Neural cell (in vitro differentiated cells): ENCODE data around the gene STK38L. TPM values are rescaled to one million over a fixed set of nuclear protein-coding genes. Genes with fewer than 3 reads are reported as not detected.

Experiments
- H2AFZ ChIP-seq: fragments of 200-600, 300-800 bp; sonication (generic), shearing (Covaris generic); 2 replicates; pipeline ENCODE4 v1.6.0; 2014; ENCODE audit warnings: low read depth, mild to moderate bottlenecking, antibody characterized with exemption, low read length, moderate library complexity
- H3F3A ChIP-seq: fragments of 200-600 bp; shearing (Covaris generic); 2 replicates; pipeline ENCODE4 v1.6.1; 2016; ENCODE audit warnings: mild to moderate bottlenecking, moderate library complexity, mixed read lengths, antibody characterized with exemption, low read length; ENCODE audit not compliant: insufficient read depth, poor library complexity, severe bottlenecking
- H3K27ac ChIP-seq: fragments of 200-600, 300-800 bp; sonication (generic), shearing (Covaris generic); 2 replicates; pipeline ENCODE4 v1.5.1; 2014; ENCODE audit warnings: mild to moderate bottlenecking, low read length, moderate library complexity
- H3K27me3 ChIP-seq: fragments of 300-800, 200-600 bp; sonication (generic), shearing (Covaris generic); 2 replicates; pipeline ENCODE4 v1.6.0; 2014; ENCODE audit warnings: mild to moderate bottlenecking, low read depth, low read length, moderate library complexity; ENCODE audit not compliant: insufficient read depth
- H3K36me3 ChIP-seq: fragments of 300-800, 200-600 bp; sonication (generic), shearing (Covaris generic); 2 replicates; pipeline ENCODE4 v1.5.1; 2014; ENCODE audit warnings: mild to moderate bottlenecking, antibody characterized with exemption, low read length, moderate library complexity; ENCODE audit not compliant: insufficient read depth
- H3K4me2 ChIP-seq: fragments of 300-800, 200-600 bp; sonication (generic), shearing (Covaris generic); 2 replicates; pipeline ENCODE4 v1.6.0; 2014; ENCODE audit warnings: mild to moderate bottlenecking, low read length
- H3K4me3 ChIP-seq: fragments of 300-800, 200-600 bp; sonication (generic), shearing (Covaris generic); 2 replicates; pipeline ENCODE4 v1.5.1; 2014; ENCODE audit warnings: mild to moderate bottlenecking, low read length, moderate library complexity
- H3K79me2 ChIP-seq: fragments of 200-600 bp; shearing (Covaris generic); replicated peaks from 2 replicates; pipeline ENCODE4 v1.6.0; 2014; ENCODE audit warnings: mild to moderate bottlenecking, low read length, moderate library complexity; ENCODE audit not compliant: insufficient read depth
- H3K9ac ChIP-seq: fragments of 300-800, 200-600 bp; sonication (generic), shearing (Covaris generic); 2 replicates; pipeline ENCODE4 v1.6.1; 2016; ENCODE audit warnings: mild to moderate bottlenecking, low read length, mixed read lengths
- H3K9me2 ChIP-seq: fragments of 200-600 bp; shearing (Covaris generic); 2 replicates; pipeline ENCODE4 v1.6.1; 2016; ENCODE audit warnings: mild to moderate bottlenecking, low read length, mixed read lengths; ENCODE audit not compliant: insufficient read depth
- H3K9me3 ChIP-seq: fragments of 200-600, 300-800 bp; sonication (generic), shearing (Covaris generic); 2 replicates; pipeline ENCODE4 v1.6.1; 2016; ENCODE audit warnings: mild to moderate bottlenecking, mixed run types, low read length, moderate library complexity, mixed read lengths
- H4K20me1 ChIP-seq: fragments of 200-600 bp; shearing (Covaris generic); 2 replicates; pipeline ENCODE4 v1.6.1; 2016; ENCODE audit warnings: mild to moderate bottlenecking, mixed run types; ENCODE audit not compliant: insufficient read depth
- EP300 ChIP-seq: fragments of 450-650 bp; conservative IDR thresholded peaks from 2 replicates; pipeline ENCODE4 v1.6.1; 2014; ENCODE audit warnings: antibody characterized with exemption, mild to moderate bottlenecking, moderate library complexity; ENCODE audit not compliant: poor library complexity, severe bottlenecking
- EZH2 ChIP-seq: fragments of 200-600, 300-800 bp; shearing (Covaris generic), sonication (generic); IDR thresholded peaks from 2 replicates; pipeline ENCODE4 v1.6.1; 2014; ENCODE audit warnings: antibody characterized with exemption, low read length, borderline replicate concordance, mild to moderate bottlenecking; ENCODE audit not compliant: insufficient read depth, poor library complexity, severe bottlenecking
- MXI1 ChIP-seq: fragments of 450-650 bp; conservative IDR thresholded peaks from 2 replicates; pipeline ENCODE4 v1.6.1; 2014; ENCODE audit warnings: antibody characterized with exemption, mild to moderate bottlenecking; ENCODE audit not compliant: poor library complexity, severe bottlenecking
- POLR2AphosphoS5 ChIP-seq: IDR thresholded peaks from 2 replicates; pipeline ENCODE4 v1.6.1; 2012
- RAD21 ChIP-seq: fragments of 450-650 bp; conservative IDR thresholded peaks from 2 replicates; pipeline ENCODE4 v1.6.1; 2014; ENCODE audit warnings: antibody characterized with exemption, mild to moderate bottlenecking, moderate library complexity
- SMC3 ChIP-seq: fragments of 450-650 bp; conservative IDR thresholded peaks from 2 replicates; pipeline ENCODE4 v1.6.1; 2014; ENCODE audit warnings: antibody characterized with exemption, mild to moderate bottlenecking, moderate library complexity; ENCODE audit not compliant: poor library complexity
- TAF1 ChIP-seq: IDR thresholded peaks from 2 replicates; pipeline ENCODE4 v1.6.1; 2012; ENCODE audit warnings: low read depth
- polyA plus RNA-seq: library from polyadenylated mRNA; depleted of rRNA; stranded (reverse); fragments of >200 nt; gene quantifications from 2 replicates; pipeline ENCODE4 v1.2.3, GENCODE V29; 2014
- TF ChIP-seq, protein P1 (sequence below): fragments of 450-650 bp; IDR thresholded peaks from 2 replicates; pipeline ENCODE4 v1.5.1; 2014; ENCODE audit warnings: antibody characterized with exemption, mild to moderate bottlenecking, moderate library complexity; ENCODE audit not compliant: poor library complexity, severe bottlenecking
- TF ChIP-seq, protein P2 (sequence below): IDR thresholded peaks from 2 replicates; pipeline ENCODE4 v1.6.1; 2012; ENCODE audit warnings: borderline replicate concordance

The STK38L gene
- polyA plus RNA-seq, 1 donor from 2014 or later = 31.5 TPM

DNA sequence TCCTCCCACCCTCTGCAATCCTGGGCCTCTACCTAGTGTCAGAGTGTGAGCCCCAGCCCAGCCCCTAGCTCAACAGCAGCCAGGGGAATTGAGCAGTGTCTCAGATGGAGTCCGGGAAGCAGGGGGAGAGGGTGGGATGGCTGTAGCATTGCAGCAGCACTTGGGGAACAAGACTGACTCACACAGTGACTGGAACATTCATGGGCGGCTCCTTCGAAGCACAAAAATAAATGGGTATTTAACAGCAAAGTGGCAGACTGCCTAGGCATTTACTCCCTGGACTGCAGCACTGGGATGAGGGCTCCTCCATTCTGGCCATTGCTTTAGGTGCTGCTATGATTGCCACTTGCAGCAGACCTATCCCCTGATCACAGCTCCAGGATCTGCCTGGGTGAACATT, 46.0 kb upstream of the STK38L start:
- H3K27ac ChIP-seq = no peak overlapping the region
- no peaks in the 10 kb centered on the region for H3K9me3 ChIP-seq
- H3K9ac ChIP-seq = no peak overlapping the region
- H3K4me2 ChIP-seq = no peak overlapping the region
- TF ChIP-seq, protein P1, sequence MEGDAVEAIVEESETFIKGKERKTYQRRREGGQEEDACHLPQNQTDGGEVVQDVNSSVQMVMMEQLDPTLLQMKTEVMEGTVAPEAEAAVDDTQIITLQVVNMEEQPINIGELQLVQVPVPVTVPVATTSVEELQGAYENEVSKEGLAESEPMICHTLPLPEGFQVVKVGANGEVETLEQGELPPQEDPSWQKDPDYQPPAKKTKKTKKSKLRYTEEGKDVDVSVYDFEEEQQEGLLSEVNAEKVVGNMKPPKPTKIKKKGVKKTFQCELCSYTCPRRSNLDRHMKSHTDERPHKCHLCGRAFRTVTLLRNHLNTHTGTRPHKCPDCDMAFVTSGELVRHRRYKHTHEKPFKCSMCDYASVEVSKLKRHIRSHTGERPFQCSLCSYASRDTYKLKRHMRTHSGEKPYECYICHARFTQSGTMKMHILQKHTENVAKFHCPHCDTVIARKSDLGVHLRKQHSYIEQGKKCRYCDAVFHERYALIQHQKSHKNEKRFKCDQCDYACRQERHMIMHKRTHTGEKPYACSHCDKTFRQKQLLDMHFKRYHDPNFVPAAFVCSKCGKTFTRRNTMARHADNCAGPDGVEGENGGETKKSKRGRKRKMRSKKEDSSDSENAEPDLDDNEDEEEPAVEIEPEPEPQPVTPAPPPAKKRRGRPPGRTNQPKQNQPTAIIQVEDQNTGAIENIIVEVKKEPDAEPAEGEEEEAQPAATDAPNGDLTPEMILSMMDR = no peak
- TF ChIP-seq POLR2AphosphoS5 (no peak), MXI1 (no peak), EZH2 (no peak), RAD21 (no peak), TAF1 (no peak), EP300 (no peak), SMC3 (no peak)
- TF ChIP-seq, protein P2, sequence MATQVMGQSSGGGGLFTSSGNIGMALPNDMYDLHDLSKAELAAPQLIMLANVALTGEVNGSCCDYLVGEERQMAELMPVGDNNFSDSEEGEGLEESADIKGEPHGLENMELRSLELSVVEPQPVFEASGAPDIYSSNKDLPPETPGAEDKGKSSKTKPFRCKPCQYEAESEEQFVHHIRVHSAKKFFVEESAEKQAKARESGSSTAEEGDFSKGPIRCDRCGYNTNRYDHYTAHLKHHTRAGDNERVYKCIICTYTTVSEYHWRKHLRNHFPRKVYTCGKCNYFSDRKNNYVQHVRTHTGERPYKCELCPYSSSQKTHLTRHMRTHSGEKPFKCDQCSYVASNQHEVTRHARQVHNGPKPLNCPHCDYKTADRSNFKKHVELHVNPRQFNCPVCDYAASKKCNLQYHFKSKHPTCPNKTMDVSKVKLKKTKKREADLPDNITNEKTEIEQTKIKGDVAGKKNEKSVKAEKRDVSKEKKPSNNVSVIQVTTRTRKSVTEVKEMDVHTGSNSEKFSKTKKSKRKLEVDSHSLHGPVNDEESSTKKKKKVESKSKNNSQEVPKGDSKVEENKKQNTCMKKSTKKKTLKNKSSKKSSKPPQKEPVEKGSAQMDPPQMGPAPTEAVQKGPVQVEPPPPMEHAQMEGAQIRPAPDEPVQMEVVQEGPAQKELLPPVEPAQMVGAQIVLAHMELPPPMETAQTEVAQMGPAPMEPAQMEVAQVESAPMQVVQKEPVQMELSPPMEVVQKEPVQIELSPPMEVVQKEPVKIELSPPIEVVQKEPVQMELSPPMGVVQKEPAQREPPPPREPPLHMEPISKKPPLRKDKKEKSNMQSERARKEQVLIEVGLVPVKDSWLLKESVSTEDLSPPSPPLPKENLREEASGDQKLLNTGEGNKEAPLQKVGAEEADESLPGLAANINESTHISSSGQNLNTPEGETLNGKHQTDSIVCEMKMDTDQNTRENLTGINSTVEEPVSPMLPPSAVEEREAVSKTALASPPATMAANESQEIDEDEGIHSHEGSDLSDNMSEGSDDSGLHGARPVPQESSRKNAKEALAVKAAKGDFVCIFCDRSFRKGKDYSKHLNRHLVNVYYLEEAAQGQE = no peak
- no peak overlapping the region for H2AFZ ChIP-seq
- H3K27me3 ChIP-seq = no peaks in the 10 kb centered on the region
- no peaks in the 10 kb centered on the region for H4K20me1 ChIP-seq
- H3K36me3 ChIP-seq = no peaks in the 10 kb centered on the region
- H3K79me2 ChIP-seq = no peaks in the 10 kb centered on the region
- H3K9me2 ChIP-seq = no peaks in the 10 kb centered on the region
- H3F3A ChIP-seq = no peaks in the 10 kb centered on the region
- H3K4me3 ChIP-seq = no peak overlapping the region

DNA sequence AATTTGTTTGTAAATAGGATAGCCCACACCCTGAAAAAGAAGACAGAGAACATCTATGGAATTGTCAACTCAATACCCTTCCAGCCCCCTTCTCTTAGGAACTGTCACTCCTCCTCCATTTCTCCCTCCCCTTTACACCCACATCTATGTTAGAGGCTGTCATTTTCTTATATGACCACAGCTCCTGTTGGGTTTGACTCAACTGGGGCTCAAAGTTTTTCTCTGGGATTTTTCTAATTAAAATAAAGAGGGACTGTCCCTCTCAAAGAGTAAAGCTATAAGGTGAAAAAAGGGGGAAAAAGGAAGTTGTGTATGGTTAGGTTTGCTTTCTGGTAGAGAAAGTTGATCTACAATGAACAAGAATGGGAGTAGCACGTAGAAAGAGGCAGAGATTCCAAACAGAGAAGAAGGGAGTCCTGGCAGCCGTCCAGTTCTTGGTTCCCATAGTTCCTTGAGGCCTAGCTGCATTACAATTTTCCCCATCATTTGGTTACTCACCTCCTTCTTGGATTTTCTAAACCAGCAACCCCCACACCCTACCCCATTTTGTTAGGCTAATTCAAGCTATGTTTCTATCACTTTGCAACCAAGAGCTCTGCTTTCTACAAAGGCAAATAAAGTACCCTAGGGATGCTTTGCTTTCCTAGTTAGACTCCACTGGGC, 44.3 kb upstream of the STK38L start:
- Histone ChIP-seq H3K4me3 (no peak overlapping the region), H2AFZ (no peak overlapping the region), H3F3A (no peaks in the 10 kb centered on the region), H3K27ac (no peak overlapping the region), H3K9ac (no peak overlapping the region), H3K9me2 (no peaks in the 10 kb centered on the region), H3K9me3 (no peaks in the 10 kb centered on the region), H3K36me3 (no peaks in the 10 kb centered on the region), H3K79me2 (no peaks in the 10 kb centered on the region), H4K20me1 (no peaks in the 10 kb centered on the region), H3K4me2 (no peak overlapping the region), H3K27me3 (no peaks in the 10 kb centered on the region)
- TF ChIP-seq MXI1 (no peak), EZH2 (no peak), RAD21 (no peak), POLR2AphosphoS5 (no peak), EP300 (no peak)
- TF ChIP-seq, protein P2 = no peak
